Activated naive CD8-positive, alpha-beta T cell treated with anti-CD3 and anti-CD28 coated beads, Interleukin-2, amount 10 ng/mL, durations not matched to agents 7 days and 5 days (primary cell): Measurements from ENCODE around the gene KIAA0232. TPM values are rescaled to one million over a fixed set of nuclear protein-coding genes. Genes with fewer than 3 reads are reported as not detected.
"Not testable (repeated sequence)": the region's sequence is repeated elsewhere in the genome, so short reads cannot be mapped to it uniquely, and the experiment has no call there.

Experiments used
- ATAC-seq: fragments of 150-1000 bp; cut with Tn5 transposase; one replicate; pipeline ENCODE4 v1.10.0; 2021; ENCODE audit warnings: low read depth, moderate library complexity
- POLR2A ChIA-PET: fragments of 350-600 bp; sonication (Branson Sonifier 250); formaldehyde crosslinking; loops from one replicate; lab custom pipeline; 2021; ENCODE audit warnings: antibody characterized with exemption; lab: Charles Lee
- DNase-seq: peaks from one replicate; pipeline ENCODE4 v3.0.0; 2021
- H3K27ac Mint-ChIP-seq: one replicate; pipeline ENCODE4 v1.8.0; 2022; ENCODE audit warnings: mild to moderate bottlenecking, mixed read lengths
- H3K27me3 Mint-ChIP-seq: one replicate; pipeline ENCODE4 v1.8.0; 2022; ENCODE audit warnings: mild to moderate bottlenecking, moderate library complexity, mixed read lengths
- H3K36me3 Mint-ChIP-seq: one replicate; pipeline ENCODE4 v1.8.0; 2021; ENCODE audit warnings: mild to moderate bottlenecking, mixed read lengths
- H3K4me1 Mint-ChIP-seq: one replicate; pipeline ENCODE4 v1.8.0; 2021; ENCODE audit warnings: mixed read lengths
- H3K4me3 Mint-ChIP-seq: one replicate; pipeline ENCODE4 v1.8.0; 2022; ENCODE audit warnings: mild to moderate bottlenecking, moderate library complexity, mixed read lengths
- H3K9me3 Mint-ChIP-seq: one replicate; pipeline ENCODE4 v1.8.0; 2021; ENCODE audit warnings: mixed read lengths
- total RNA-seq, 2 experiments: library from RNA; stranded (reverse); gene quantifications; one replicate each; pipeline ENCODE4 v1.2.3, GENCODE V29; 2021

KIAA0232 gene
- total RNA-seq, 2 experiments from 2014 or later: 21.5 to 23.9 TPM

DNA sequence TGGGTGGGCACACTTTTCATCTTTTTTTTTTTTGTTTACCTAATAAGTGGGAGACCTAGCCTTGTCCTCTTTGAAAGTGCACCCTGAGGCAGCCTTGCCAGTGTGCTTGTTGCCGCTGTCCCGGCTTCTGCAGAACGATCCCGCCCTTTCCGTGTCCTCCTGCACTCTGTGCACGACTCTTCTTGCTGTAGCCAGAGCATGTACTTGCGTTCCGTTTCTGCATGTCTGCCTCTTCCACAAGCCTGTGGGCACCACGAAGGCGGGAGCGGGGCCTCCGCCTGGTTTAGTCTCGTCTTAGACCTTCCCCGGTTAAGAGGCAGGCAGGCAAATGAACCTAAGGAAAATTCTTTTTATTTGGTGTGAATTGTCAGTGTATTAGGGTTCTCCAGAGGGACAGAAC is 94.5 kb downstream of the KIAA0232 start:
- ATAC-seq (no peak), DNase-seq (no peak)
- POLR2A ChIA-PET: no interaction called here
- H3K9me3 Mint-ChIP-seq: no peaks in the 10 kb centered on the region
- no peaks in the 10 kb centered on the region for H3K27me3 Mint-ChIP-seq
- peak overlapping the region; percentile 60 for H3K27ac Mint-ChIP-seq
- no peak overlapping the region for H3K4me3 Mint-ChIP-seq
- peaks cover 10% of the 10 kb centered on the region for H3K4me1 Mint-ChIP-seq
- H3K36me3 Mint-ChIP-seq: peaks cover 15% of the 10 kb centered on the region

- Mint-ChIP-seq H3K36me3 (peaks cover 15% of the 10 kb centered on the region), H3K27me3 (no peaks in the 10 kb centered on the region), H3K9me3 (no peaks in the 10 kb centered on the region), H3K4me1 (peaks cover 10% of the 10 kb centered on the region), H3K27ac (no peak overlapping the region), H3K4me3 (no peak overlapping the region)
- POLR2A ChIA-PET: no interaction called here
- no peak for DNase-seq
- no peak for ATAC-seq
These were observed 96.0 kb downstream of the KIAA0232 start for GRCh38 chr4:6878451-6879059.

DNA sequence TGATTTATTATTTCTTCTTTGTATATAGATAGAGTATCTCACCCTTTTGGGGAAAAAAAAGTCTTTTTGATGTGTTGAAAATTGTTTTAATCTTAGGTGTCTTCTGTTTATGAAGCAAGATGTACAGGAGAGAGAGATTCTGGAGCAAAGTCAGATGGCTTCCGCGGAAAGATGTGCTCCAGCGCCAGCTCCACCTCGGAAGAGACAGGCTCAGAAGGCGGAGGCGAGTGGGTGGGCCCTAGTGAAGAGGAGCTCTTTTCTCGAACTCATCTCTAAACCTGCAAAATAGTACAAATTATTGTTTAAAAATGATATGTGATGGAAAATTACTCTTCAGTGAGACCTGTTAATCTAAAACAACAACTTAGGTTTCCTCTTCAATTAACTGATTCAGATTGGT is 98.2 kb downstream of the KIAA0232 start:
- POLR2A ChIA-PET: no interaction called here
- peaks cover 8% of the 10 kb centered on the region for H3K4me1 Mint-ChIP-seq
- no peak for ATAC-seq
- no peak for DNase-seq
- no peaks in the 10 kb centered on the region for H3K27me3 Mint-ChIP-seq
- no peak overlapping the region for H3K4me3 Mint-ChIP-seq
- peaks cover 18% of the 10 kb centered on the region for H3K36me3 Mint-ChIP-seq
- no peak overlapping the region for H3K27ac Mint-ChIP-seq
- no peaks in the 10 kb centered on the region for H3K9me3 Mint-ChIP-seq

DNA sequence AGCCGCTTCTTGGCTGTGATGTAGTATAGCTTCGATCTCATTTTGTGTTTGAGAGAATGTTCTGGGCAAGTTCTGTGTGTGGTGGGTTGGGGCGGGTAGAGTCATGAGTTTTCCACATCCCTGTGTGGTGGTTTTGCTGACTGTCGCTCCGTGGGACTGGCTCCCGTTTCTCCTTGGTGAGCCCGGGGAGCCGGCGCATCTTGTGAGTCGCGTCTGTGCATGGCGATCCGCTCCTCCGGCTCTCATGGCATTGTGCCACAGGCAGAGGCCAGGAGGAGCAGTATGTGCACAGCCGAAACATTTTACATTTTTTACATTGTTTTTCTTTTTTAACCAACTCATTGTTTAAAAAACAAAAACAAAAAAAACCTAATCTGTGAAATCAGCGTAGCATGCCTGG is 99.4 kb downstream of the KIAA0232 start:
- peaks cover 15% of the 10 kb centered on the region for H3K36me3 Mint-ChIP-seq
- DNase-seq (no peak), ATAC-seq (no peak)
- no peaks in the 10 kb centered on the region for H3K27me3 Mint-ChIP-seq
- H3K9me3 Mint-ChIP-seq: no peaks in the 10 kb centered on the region
- POLR2A ChIA-PET: no interaction called here
- no peak overlapping the region for H3K27ac Mint-ChIP-seq
- peaks cover 2% of the 10 kb centered on the region for H3K4me1 Mint-ChIP-seq
- no peak overlapping the region for H3K4me3 Mint-ChIP-seq

DNA sequence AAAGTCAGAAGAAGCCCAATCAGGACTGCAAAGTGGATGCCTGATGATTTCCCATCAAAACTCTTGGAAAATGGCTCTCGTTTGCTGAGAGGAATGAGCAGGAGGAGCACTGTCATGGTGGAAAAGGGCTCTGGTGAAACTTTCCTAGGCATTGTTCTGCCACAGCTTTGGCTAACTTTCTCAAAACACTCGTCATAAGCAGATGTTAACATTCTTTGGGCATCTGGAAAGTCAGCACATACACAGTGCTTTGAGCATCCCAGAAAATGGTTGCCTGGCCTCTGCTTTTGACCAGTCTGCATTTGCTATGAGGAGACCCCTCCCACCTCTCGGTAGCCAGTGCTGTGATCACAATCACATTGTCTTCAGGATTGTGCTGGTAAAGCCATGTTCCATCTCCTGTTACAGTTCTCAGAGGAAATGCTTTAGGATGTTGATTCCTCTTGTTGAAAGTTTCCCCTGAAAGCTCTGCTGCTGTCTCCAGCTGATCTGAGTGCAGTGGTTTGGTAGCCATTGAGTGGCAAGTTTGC is 101.9 kb downstream of the KIAA0232 start:
- Mint-ChIP-seq H3K4me3 (no peak overlapping the region), H3K36me3 (peaks cover 5% of the 10 kb centered on the region), H3K4me1 (peaks cover 2% of the 10 kb centered on the region), H3K27me3 (no peaks in the 10 kb centered on the region), H3K27ac (no peak overlapping the region), H3K9me3 (no peaks in the 10 kb centered on the region)
- ATAC-seq (no peak), DNase-seq (no peak)
- POLR2A ChIA-PET: no interaction called here

- POLR2A ChIA-PET: no interaction called here
- peak; percentile 52 for ATAC-seq
- H3K36me3 Mint-ChIP-seq: peaks cover 11% of the 10 kb centered on the region
- no peak overlapping the region for H3K27ac Mint-ChIP-seq
- peaks cover 3% of the 10 kb centered on the region for H3K4me1 Mint-ChIP-seq
- peak; percentile 11 for DNase-seq
- no peaks in the 10 kb centered on the region for H3K27me3 Mint-ChIP-seq
- H3K9me3 Mint-ChIP-seq: peaks cover 5% of the 10 kb centered on the region
- H3K4me3 Mint-ChIP-seq: no peak overlapping the region
These were observed 103.5 kb downstream of the KIAA0232 start for GRCh38 chr4:6885953-6886557.

DNA sequence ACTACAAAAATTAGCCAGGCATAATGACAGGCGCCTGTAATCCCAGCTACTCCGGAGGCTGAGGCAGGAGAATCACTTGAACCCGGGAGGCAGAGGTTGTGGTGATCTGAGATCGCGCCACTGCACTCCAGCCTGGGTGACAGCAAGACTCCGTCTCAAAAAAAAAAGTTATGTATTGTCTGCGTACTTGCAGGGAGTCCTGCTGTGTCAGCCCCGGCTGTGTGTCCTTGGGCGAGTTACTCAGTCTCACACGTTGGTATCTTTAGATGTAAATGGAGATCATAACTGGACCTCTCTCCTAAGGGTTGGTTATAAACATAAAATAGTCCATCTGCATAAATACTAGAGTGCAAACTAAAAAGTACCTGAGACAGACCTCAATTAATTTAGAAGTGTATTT is 104.4 kb downstream of the KIAA0232 start:
- ATAC-seq (no peak), DNase-seq (peak; percentile 17)
- peaks cover 9% of the 10 kb centered on the region for H3K4me1 Mint-ChIP-seq
- no peaks in the 10 kb centered on the region for H3K27me3 Mint-ChIP-seq
- H3K27ac Mint-ChIP-seq: no peak overlapping the region
- peaks cover 5% of the 10 kb centered on the region for H3K9me3 Mint-ChIP-seq
- POLR2A ChIA-PET: no interaction called here
- H3K4me3 Mint-ChIP-seq: no peak overlapping the region
- peaks cover 11% of the 10 kb centered on the region for H3K36me3 Mint-ChIP-seq

GRCh38 chr4:6887591-6888371 is 105.3 kb downstream of the KIAA0232 start:
- Mint-ChIP-seq H3K4me3 (no peak overlapping the region), H3K9me3 (peaks cover 5% of the 10 kb centered on the region), H3K27ac (no peak overlapping the region), H3K36me3 (peaks cover 11% of the 10 kb centered on the region), H3K4me1 (peaks cover 18% of the 10 kb centered on the region), H3K27me3 (no peaks in the 10 kb centered on the region)
- DNase-seq (peak; percentile 3), ATAC-seq (no peak)
- POLR2A ChIA-PET: no interaction called here

GRCh38 chr4:6888506-6889071 is 106.1 kb downstream of the KIAA0232 start:
- Mint-ChIP-seq H3K4me3 (no peak overlapping the region), H3K27ac (no peak overlapping the region), H3K36me3 (peaks cover 11% of the 10 kb centered on the region), H3K27me3 (no peaks in the 10 kb centered on the region), H3K4me1 (peaks cover 22% of the 10 kb centered on the region), H3K9me3 (peaks cover 5% of the 10 kb centered on the region)
- POLR2A ChIA-PET: no interaction called here
- ATAC-seq: no peak
- DNase-seq: no peak

DNA sequence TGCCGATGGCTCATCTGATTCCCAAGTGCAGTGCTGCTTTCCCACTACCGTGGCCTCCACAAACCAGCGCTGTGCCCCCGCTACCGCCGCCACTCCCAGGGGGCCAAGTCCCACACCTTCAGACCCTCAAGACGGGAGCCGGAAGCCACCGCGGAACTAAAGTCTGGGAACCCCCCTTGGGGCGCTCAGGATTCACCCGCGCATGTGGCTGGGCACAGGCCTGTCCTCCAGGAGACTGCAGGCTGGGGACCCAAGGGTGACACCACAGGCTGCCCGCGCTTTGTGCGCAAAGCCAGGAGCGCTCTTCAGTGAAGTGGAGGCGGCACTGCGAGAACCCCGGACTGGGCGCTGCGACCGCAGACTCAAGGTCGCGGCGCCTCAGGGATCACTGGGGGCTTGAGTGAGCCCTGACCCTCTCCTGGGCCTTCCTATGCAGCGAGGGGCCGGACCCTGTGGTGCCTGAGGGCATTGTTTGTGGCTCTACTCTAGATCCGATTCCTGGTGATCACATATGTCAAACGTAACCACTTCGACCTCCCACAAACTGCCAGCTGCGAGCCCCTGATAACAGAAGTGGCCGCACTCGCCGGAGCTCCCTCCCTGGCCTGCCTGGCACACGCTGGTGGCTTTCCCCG is 106.7 kb downstream of the KIAA0232 start:
- H3K27me3 Mint-ChIP-seq: no peaks in the 10 kb centered on the region
- H3K9me3 Mint-ChIP-seq: peaks cover 5% of the 10 kb centered on the region
- no peak overlapping the region for H3K4me3 Mint-ChIP-seq
- H3K27ac Mint-ChIP-seq: no peak overlapping the region
- ATAC-seq: no peak
- peaks cover 25% of the 10 kb centered on the region for H3K4me1 Mint-ChIP-seq
- H3K36me3 Mint-ChIP-seq: peaks cover 11% of the 10 kb centered on the region
- no peak for DNase-seq
- POLR2A ChIA-PET: no interaction called here

DNA sequence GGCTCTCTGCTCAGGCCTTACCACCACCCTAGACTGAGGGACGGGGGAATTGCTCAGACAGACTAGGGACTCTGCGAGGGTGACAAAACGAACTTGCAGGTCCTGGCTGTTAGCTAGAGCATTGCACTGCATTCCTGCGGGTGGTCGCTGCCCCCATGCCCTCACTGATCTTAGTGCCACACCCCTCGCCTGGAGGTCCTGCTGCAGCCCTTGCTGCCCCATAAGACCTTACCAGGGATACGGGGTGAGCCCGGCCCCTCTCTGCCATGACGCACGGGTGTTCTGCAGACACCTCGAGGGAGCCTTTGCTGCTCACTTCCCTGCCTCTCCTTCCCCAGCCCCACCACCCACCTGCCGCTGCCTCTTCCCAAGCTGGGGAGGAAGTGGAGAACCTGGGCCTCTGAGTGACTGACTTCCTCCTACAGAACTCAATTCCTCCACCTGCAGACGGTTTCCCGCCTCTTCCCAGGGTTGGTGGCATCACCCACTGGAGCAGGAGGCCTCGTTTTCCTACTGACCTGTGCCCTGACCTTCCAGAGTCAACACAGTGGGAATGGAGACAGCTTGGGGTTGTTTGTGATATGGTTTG is 107.3 kb downstream of the KIAA0232 start:
- H3K4me3 Mint-ChIP-seq: no peak overlapping the region
- H3K27me3 Mint-ChIP-seq: no peaks in the 10 kb centered on the region
- no peak for DNase-seq
- H3K9me3 Mint-ChIP-seq: peaks cover 5% of the 10 kb centered on the region
- POLR2A ChIA-PET: no interaction called here
- H3K4me1 Mint-ChIP-seq: peaks cover 26% of the 10 kb centered on the region
- no peak overlapping the region for H3K27ac Mint-ChIP-seq
- peaks cover 11% of the 10 kb centered on the region for H3K36me3 Mint-ChIP-seq
- ATAC-seq: no peak

DNA sequence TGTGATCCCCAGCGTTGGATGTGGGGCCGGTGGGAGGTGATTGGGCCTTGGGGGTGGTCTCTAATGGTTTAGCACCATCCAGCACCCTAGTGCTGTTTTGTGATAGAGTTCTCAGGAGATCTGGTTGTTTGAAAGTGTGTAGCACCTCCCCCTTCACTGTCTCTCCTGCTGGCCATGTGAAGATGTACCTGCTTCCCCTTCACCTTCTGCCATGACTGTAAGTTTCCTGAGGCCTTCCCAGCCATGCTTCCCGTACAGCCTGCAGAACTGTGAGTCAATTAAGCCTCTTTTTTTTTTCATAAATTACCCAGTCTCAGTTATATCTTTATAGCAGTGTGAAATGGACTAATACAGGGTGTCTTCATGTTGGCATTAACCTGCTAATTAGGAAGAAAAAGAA is 107.8 kb downstream of the KIAA0232 start:
- H3K9me3 Mint-ChIP-seq: peaks cover 5% of the 10 kb centered on the region
- DNase-seq (no peak), ATAC-seq (no peak)
- peaks cover 10% of the 10 kb centered on the region for H3K36me3 Mint-ChIP-seq
- no peaks in the 10 kb centered on the region for H3K27me3 Mint-ChIP-seq
- H3K27ac Mint-ChIP-seq: no peak overlapping the region
- peaks cover 27% of the 10 kb centered on the region for H3K4me1 Mint-ChIP-seq
- POLR2A ChIA-PET: no interaction called here
- H3K4me3 Mint-ChIP-seq: no peak overlapping the region

- H3K27me3 Mint-ChIP-seq, H3K36me3 Mint-ChIP-seq, ATAC-seq, H3K9me3 Mint-ChIP-seq, DNase-seq, H3K4me3 Mint-ChIP-seq, POLR2A ChIA-PET: not testable (repeated sequence)
- H3K4me1 Mint-ChIP-seq: peaks cover 27% of the 10 kb centered on the region
- H3K27ac Mint-ChIP-seq: peak overlapping the region; percentile 88
These were observed 108.4 kb downstream of the KIAA0232 start for GRCh38 chr4:6890971-6891370.
